Neural cell (in vitro differentiated cells): ENCODE data around the gene C12orf42. TPM values are rescaled to one million over a fixed set of nuclear protein-coding genes. Genes with fewer than 3 reads are reported as not detected.

Source experiments
- H2AFZ ChIP-seq: fragments of 200-600, 300-800 bp; sonication (generic), shearing (Covaris generic); 2 replicates; pipeline ENCODE4 v1.6.0; 2014; ENCODE audit warnings: low read depth, mild to moderate bottlenecking, antibody characterized with exemption, low read length, moderate library complexity
- H3F3A ChIP-seq: fragments of 200-600 bp; shearing (Covaris generic); 2 replicates; pipeline ENCODE4 v1.6.1; 2016; ENCODE audit warnings: mild to moderate bottlenecking, moderate library complexity, mixed read lengths, antibody characterized with exemption, low read length; ENCODE audit not compliant: insufficient read depth, poor library complexity, severe bottlenecking
- H3K27ac ChIP-seq: fragments of 200-600, 300-800 bp; sonication (generic), shearing (Covaris generic); 2 replicates; pipeline ENCODE4 v1.5.1; 2014; ENCODE audit warnings: mild to moderate bottlenecking, low read length, moderate library complexity
- H3K27me3 ChIP-seq: fragments of 300-800, 200-600 bp; sonication (generic), shearing (Covaris generic); 2 replicates; pipeline ENCODE4 v1.6.0; 2014; ENCODE audit warnings: mild to moderate bottlenecking, low read depth, low read length, moderate library complexity; ENCODE audit not compliant: insufficient read depth
- H3K36me3 ChIP-seq: fragments of 300-800, 200-600 bp; sonication (generic), shearing (Covaris generic); 2 replicates; pipeline ENCODE4 v1.5.1; 2014; ENCODE audit warnings: mild to moderate bottlenecking, antibody characterized with exemption, low read length, moderate library complexity; ENCODE audit not compliant: insufficient read depth
- H3K4me2 ChIP-seq: fragments of 300-800, 200-600 bp; sonication (generic), shearing (Covaris generic); 2 replicates; pipeline ENCODE4 v1.6.0; 2014; ENCODE audit warnings: mild to moderate bottlenecking, low read length
- H3K4me3 ChIP-seq: fragments of 300-800, 200-600 bp; sonication (generic), shearing (Covaris generic); 2 replicates; pipeline ENCODE4 v1.5.1; 2014; ENCODE audit warnings: mild to moderate bottlenecking, low read length, moderate library complexity
- H3K79me2 ChIP-seq: fragments of 200-600 bp; shearing (Covaris generic); replicated peaks from 2 replicates; pipeline ENCODE4 v1.6.0; 2014; ENCODE audit warnings: mild to moderate bottlenecking, low read length, moderate library complexity; ENCODE audit not compliant: insufficient read depth
- H3K9ac ChIP-seq: fragments of 300-800, 200-600 bp; sonication (generic), shearing (Covaris generic); 2 replicates; pipeline ENCODE4 v1.6.1; 2016; ENCODE audit warnings: mild to moderate bottlenecking, low read length, mixed read lengths
- H3K9me2 ChIP-seq: fragments of 200-600 bp; shearing (Covaris generic); 2 replicates; pipeline ENCODE4 v1.6.1; 2016; ENCODE audit warnings: mild to moderate bottlenecking, low read length, mixed read lengths; ENCODE audit not compliant: insufficient read depth
- H3K9me3 ChIP-seq: fragments of 200-600, 300-800 bp; sonication (generic), shearing (Covaris generic); 2 replicates; pipeline ENCODE4 v1.6.1; 2016; ENCODE audit warnings: mild to moderate bottlenecking, mixed run types, low read length, moderate library complexity, mixed read lengths
- H4K20me1 ChIP-seq: fragments of 200-600 bp; shearing (Covaris generic); 2 replicates; pipeline ENCODE4 v1.6.1; 2016; ENCODE audit warnings: mild to moderate bottlenecking, mixed run types; ENCODE audit not compliant: insufficient read depth
- EP300 ChIP-seq: fragments of 450-650 bp; conservative IDR thresholded peaks from 2 replicates; pipeline ENCODE4 v1.6.1; 2014; ENCODE audit warnings: antibody characterized with exemption, mild to moderate bottlenecking, moderate library complexity; ENCODE audit not compliant: poor library complexity, severe bottlenecking
- EZH2 ChIP-seq: fragments of 200-600, 300-800 bp; shearing (Covaris generic), sonication (generic); IDR thresholded peaks from 2 replicates; pipeline ENCODE4 v1.6.1; 2014; ENCODE audit warnings: antibody characterized with exemption, low read length, borderline replicate concordance, mild to moderate bottlenecking; ENCODE audit not compliant: insufficient read depth, poor library complexity, severe bottlenecking
- MXI1 ChIP-seq: fragments of 450-650 bp; conservative IDR thresholded peaks from 2 replicates; pipeline ENCODE4 v1.6.1; 2014; ENCODE audit warnings: antibody characterized with exemption, mild to moderate bottlenecking; ENCODE audit not compliant: poor library complexity, severe bottlenecking
- POLR2AphosphoS5 ChIP-seq: IDR thresholded peaks from 2 replicates; pipeline ENCODE4 v1.6.1; 2012
- RAD21 ChIP-seq: fragments of 450-650 bp; conservative IDR thresholded peaks from 2 replicates; pipeline ENCODE4 v1.6.1; 2014; ENCODE audit warnings: antibody characterized with exemption, mild to moderate bottlenecking, moderate library complexity
- REST ChIP-seq: IDR thresholded peaks from 2 replicates; pipeline ENCODE4 v1.6.1; 2012; ENCODE audit warnings: borderline replicate concordance
- SMC3 ChIP-seq: fragments of 450-650 bp; conservative IDR thresholded peaks from 2 replicates; pipeline ENCODE4 v1.6.1; 2014; ENCODE audit warnings: antibody characterized with exemption, mild to moderate bottlenecking, moderate library complexity; ENCODE audit not compliant: poor library complexity
- TAF1 ChIP-seq: IDR thresholded peaks from 2 replicates; pipeline ENCODE4 v1.6.1; 2012; ENCODE audit warnings: low read depth
- polyA plus RNA-seq: library from polyadenylated mRNA; depleted of rRNA; stranded (reverse); fragments of >200 nt; gene quantifications from 2 replicates; pipeline ENCODE4 v1.2.3, GENCODE V29; 2014
- TF ChIP-seq, protein P1 (sequence below): fragments of 450-650 bp; IDR thresholded peaks from 2 replicates; pipeline ENCODE4 v1.5.1; 2014; ENCODE audit warnings: antibody characterized with exemption, mild to moderate bottlenecking, moderate library complexity; ENCODE audit not compliant: poor library complexity, severe bottlenecking

The C12orf42 gene
- polyA plus RNA-seq, 1 donor from 2014 or later: 0.54 TPM

DNA sequence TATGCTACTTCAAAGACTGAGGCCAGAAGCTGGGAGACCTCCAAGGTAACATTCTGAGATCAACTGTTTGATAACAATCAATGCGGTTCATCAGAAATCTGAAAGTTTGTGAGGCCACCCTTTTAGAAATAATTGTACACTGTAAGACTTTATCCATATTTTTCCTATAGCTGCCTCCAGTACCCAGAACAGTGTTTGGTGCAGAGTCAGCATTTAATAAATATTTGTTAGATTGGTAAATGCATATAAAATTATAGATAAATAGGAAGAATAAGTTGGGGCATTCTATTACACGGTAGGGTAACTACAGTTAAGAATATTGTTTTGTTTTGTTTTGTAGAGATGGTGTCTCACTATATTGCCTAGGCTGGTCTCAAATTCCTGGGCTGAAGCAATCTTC lies 141.4 kb downstream of the C12orf42 start:
- Histone ChIP-seq H3F3A (no peaks in the 10 kb centered on the region), H3K9me2 (no peaks in the 10 kb centered on the region), H2AFZ (no peak overlapping the region), H3K27me3 (no peaks in the 10 kb centered on the region), H3K9me3 (no peaks in the 10 kb centered on the region), H3K27ac (no peak overlapping the region), H3K4me3 (no peak overlapping the region), H3K4me2 (no peak overlapping the region), H3K9ac (no peak overlapping the region), H3K36me3 (no peaks in the 10 kb centered on the region), H3K79me2 (no peaks in the 10 kb centered on the region), H4K20me1 (no peaks in the 10 kb centered on the region)
- TF ChIP-seq, protein P1, sequence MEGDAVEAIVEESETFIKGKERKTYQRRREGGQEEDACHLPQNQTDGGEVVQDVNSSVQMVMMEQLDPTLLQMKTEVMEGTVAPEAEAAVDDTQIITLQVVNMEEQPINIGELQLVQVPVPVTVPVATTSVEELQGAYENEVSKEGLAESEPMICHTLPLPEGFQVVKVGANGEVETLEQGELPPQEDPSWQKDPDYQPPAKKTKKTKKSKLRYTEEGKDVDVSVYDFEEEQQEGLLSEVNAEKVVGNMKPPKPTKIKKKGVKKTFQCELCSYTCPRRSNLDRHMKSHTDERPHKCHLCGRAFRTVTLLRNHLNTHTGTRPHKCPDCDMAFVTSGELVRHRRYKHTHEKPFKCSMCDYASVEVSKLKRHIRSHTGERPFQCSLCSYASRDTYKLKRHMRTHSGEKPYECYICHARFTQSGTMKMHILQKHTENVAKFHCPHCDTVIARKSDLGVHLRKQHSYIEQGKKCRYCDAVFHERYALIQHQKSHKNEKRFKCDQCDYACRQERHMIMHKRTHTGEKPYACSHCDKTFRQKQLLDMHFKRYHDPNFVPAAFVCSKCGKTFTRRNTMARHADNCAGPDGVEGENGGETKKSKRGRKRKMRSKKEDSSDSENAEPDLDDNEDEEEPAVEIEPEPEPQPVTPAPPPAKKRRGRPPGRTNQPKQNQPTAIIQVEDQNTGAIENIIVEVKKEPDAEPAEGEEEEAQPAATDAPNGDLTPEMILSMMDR: no peak
- no peak for TF ChIP-seq EZH2
- no peak for TF ChIP-seq POLR2AphosphoS5
- TF ChIP-seq MXI1: no peak
- TF ChIP-seq EP300: no peak
- TF ChIP-seq SMC3: no peak
- no peak for TF ChIP-seq REST
- no peak for TF ChIP-seq TAF1
- TF ChIP-seq RAD21: no peak

GRCh38 chr12:103353913-103354312 lies 141.9 kb downstream of the C12orf42 start:
- no peaks in the 10 kb centered on the region for H4K20me1 ChIP-seq
- no peak for TF ChIP-seq EP300
- TF ChIP-seq RAD21: no peak
- TF ChIP-seq SMC3: no peak
- no peak for TF ChIP-seq MXI1
- no peak for TF ChIP-seq EZH2
- TF ChIP-seq, protein P1: no peak
- TF ChIP-seq TAF1: no peak
- no peak for TF ChIP-seq REST
- TF ChIP-seq POLR2AphosphoS5: no peak
- no peak overlapping the region for H2AFZ ChIP-seq
- no peaks in the 10 kb centered on the region for H3K79me2 ChIP-seq
- no peak overlapping the region for H3K9ac ChIP-seq
- no peaks in the 10 kb centered on the region for H3K27me3 ChIP-seq
- H3K36me3 ChIP-seq: no peaks in the 10 kb centered on the region
- H3K4me3 ChIP-seq: no peak overlapping the region
- H3K9me2 ChIP-seq: no peaks in the 10 kb centered on the region
- no peak overlapping the region for H3K27ac ChIP-seq
- H3K9me3 ChIP-seq: no peaks in the 10 kb centered on the region
- no peak overlapping the region for H3K4me2 ChIP-seq
- no peaks in the 10 kb centered on the region for H3F3A ChIP-seq
